Measurements from ENCODE around the gene CTNNBIP1. TPM values are rescaled to one million over a fixed set of nuclear protein-coding genes. Genes with fewer than 3 reads are reported as not detected.

Gene CTNNBIP1
- total and polyA plus RNA-seq, 2 of the 8 experiments (the other 6 are each of a cell fraction or from before 2014, with no cell fraction given), result 40.9 to 46.6 TPM

DNA sequence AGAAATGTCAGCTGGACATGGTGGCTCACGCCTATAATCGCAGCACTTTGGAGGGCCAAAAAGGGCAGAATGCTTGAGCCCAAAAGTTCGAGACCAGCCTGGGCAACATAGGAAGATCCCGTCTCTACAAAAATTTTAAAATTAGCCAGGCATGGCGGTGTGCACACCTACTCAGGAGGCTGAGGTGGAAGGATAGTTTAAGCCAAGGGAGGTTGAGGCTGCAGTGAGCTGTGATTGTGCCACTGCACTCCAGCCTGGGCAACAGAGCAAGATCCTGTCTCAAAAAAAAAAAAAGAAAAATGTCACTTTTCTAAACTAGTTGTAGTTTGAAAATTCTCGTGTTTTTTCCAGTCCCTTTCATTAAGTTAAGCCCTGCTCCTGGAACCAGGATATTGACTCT is 95.5 kb downstream of the CTNNBIP1 start:
- Histone ChIP-seq H4K91ac (replicated peaks; ENCODE audit: insufficient read length, low read length) (no peak overlapping the region), H3K14ac (ENCODE audit: insufficient read length) (no peak overlapping the region), H2AK5ac (ENCODE audit: low read depth, low read length) (no peak overlapping the region), H3K4me1 (replicated peaks in 1 of 4; ENCODE audit: control insufficient read depth in 3 of 4, insufficient read depth in 4 of 4, low read length in 3 of 4) (peaks cover 0 to 7% (median under 1%) of the 10 kb centered on the region in 4 experiments; a peak in 1 of 7 replicates), H2BK12ac (ENCODE audit: low read depth, low read length) (no peak overlapping the region), H3K23me2 (ENCODE audit: low read depth, low read length) (peaks cover 2% of the 10 kb centered on the region; the same call in 1 of the 2 replicates), H3K79me2 (ENCODE audit: control insufficient read depth in 1 of 2, insufficient read depth in 2 of 2, low read length in 2 of 2) (peaks cover 21 to 94% of the 10 kb centered on the region in 2 experiments), H3K23ac (ENCODE audit: insufficient read length) (no peak overlapping the region), H3K9ac (replicated peaks in 1 of 4; ENCODE audit: extremely low read depth in 1 of 4, low read depth in 3 of 4, low read length in 3 of 4) (no peak overlapping the region), H2BK5ac (ENCODE audit: low read depth, low read length) (no peak overlapping the region), H2BK20ac (ENCODE audit: low read length) (no peak overlapping the region), H3K4me2 (ENCODE audit: insufficient read depth in 1 of 2, low read depth in 2 of 2, low read length in 2 of 2) (no peak overlapping the region), H3K4ac (replicated peaks; ENCODE audit: insufficient read length, low read depth, low read length) (no peak overlapping the region), H2BK120ac (replicated peaks; ENCODE audit: low read depth, low read length) (no peak overlapping the region), H3K56ac (replicated peaks; ENCODE audit: insufficient read length, low read depth, low read length) (no peak overlapping the region), H2AFZ (ENCODE audit: low read length) (no peak overlapping the region), H3K9me3 (ENCODE audit: insufficient read depth in 2 of 2, low read depth in 1 of 2, low read length in 1 of 2) (no peaks in the 10 kb centered on the region), H3K79me1 (ENCODE audit: low read depth, low read length) (no peaks in the 10 kb centered on the region; the same call in 1 of the 2 replicates), H3K27me3 (replicated peaks in 1 of 4; ENCODE audit: control insufficient read depth in 3 of 4, extremely low read depth in 1 of 4, insufficient read depth in 3 of 4, low read length in 3 of 4) (no peaks in the 10 kb centered on the region), H2BK15ac (ENCODE audit: low read length) (no peak overlapping the region), H3K4me3 (ENCODE audit: extremely low read depth in 1 of 4, insufficient read depth in 2 of 4, low read depth in 3 of 4, low read length in 4 of 4) (no peak overlapping the region), H4K20me1 (replicated peaks in 1 of 2; ENCODE audit: control insufficient read depth in 1 of 2, insufficient read depth in 2 of 2, low read length in 2 of 2) (peaks cover 2 to 3% of the 10 kb centered on the region in 2 experiments), H4K5ac (ENCODE audit: insufficient read length, low read depth, low read length) (no peak overlapping the region), H3K27ac (ENCODE audit: low read depth, low read length) (no peak overlapping the region), H4K8ac (ENCODE audit: extremely low read depth, insufficient read depth, low read length) (no peak overlapping the region), H3K36me3 (ENCODE audit: control insufficient read depth in 2 of 4, insufficient read depth in 4 of 4, low read length in 3 of 4) (no peaks in the 10 kb centered on the region), H3K18ac (ENCODE audit: extremely low read depth, low read length) (no peak overlapping the region)
- 87% methylated on average over 6 of the region's 6 CpGs; no CpG with 5 or more reads in 1 of the 2 experiments for WGBS, 2 experiments (ENCODE audit: extremely low coverage in 1 of 2, insufficient coverage in 1 of 2, insufficient read length in 1 of 2, insufficient replicate concordance in 2 of 2, low coverage in 1 of 2, low lambda C conversion rate in 2 of 2, missing lambda C conversion rate in 1 of 2)
- ChIA-PET POLR2A (ENCODE audit: partially characterized antibody) (interaction anchor here (1.0 to 1.3 kb wide), 2 partner anchors 8 to 25 kb away, joined by 3 read pairs; no protein-coding TSS in a partner anchor), CTCF (ENCODE audit: partially characterized antibody) (interaction anchor here (0.6 to 7.1 kb wide), 2 partner anchors 30 to 223 kb away, joined by 3 to 45 read pairs; no protein-coding TSS in a partner anchor)
- no peak for DNase-seq (ENCODE audit: low read depth in 1 of 2, low spot score in 2 of 2)
- FAIRE-seq, result no peak
- TF ChIP-seq SIX5 (IDR thresholded peaks at IDR 0.05; ENCODE audit: low read depth, low read length), result no peak
- no peak for TF ChIP-seq CTBP2 (IDR thresholded peaks at IDR 0.05; ENCODE audit: borderline replicate concordance, insufficient read depth, insufficient read length, low read length)
- TF ChIP-seq POU5F1 (IDR thresholded peaks at IDR 0.05; ENCODE audit: low read depth, low read length), result no peak
- TF ChIP-seq EGR1 (IDR thresholded peaks at IDR 0.05; ENCODE audit: borderline replicate concordance, low read depth, low read length), result no peak
- TF ChIP-seq NANOG (IDR thresholded peaks at IDR 0.05; ENCODE audit: insufficient read depth, low read depth, low read length, poor library complexity, severe bottlenecking), result no peak
- TF ChIP-seq JUND (IDR thresholded peaks at IDR 0.05; ENCODE audit: low read length), result no peak
